GM12865 (cell line): ENCODE results near the gene LSG1.

Experiments used
- DNase-seq: peaks from one replicate; pipeline ENCODE4 v3.0.0; 2010; ENCODE audit warnings: low read depth
- H3K4me3 ChIP-seq: 2 replicates; pipeline ENCODE4 v1.5.1; 2011; ENCODE audit warnings: mild to moderate bottlenecking, low read depth, low read length, control low read depth
- TF ChIP-seq, protein P1 (sequence below): IDR thresholded peaks from 2 replicates; pipeline ENCODE4 v1.5.1; 2011; ENCODE audit warnings: low read length, control low read depth, low read depth, inconsistent platforms; ENCODE audit not compliant: insufficient read depth; ENCODE audit errors: missing control alignments

The LSG1 gene

GRCh38 chr3:194619741-194620140, 52.2 kb downstream of the LSG1 start:
- no peak for DNase-seq
- TF ChIP-seq, protein P1, sequence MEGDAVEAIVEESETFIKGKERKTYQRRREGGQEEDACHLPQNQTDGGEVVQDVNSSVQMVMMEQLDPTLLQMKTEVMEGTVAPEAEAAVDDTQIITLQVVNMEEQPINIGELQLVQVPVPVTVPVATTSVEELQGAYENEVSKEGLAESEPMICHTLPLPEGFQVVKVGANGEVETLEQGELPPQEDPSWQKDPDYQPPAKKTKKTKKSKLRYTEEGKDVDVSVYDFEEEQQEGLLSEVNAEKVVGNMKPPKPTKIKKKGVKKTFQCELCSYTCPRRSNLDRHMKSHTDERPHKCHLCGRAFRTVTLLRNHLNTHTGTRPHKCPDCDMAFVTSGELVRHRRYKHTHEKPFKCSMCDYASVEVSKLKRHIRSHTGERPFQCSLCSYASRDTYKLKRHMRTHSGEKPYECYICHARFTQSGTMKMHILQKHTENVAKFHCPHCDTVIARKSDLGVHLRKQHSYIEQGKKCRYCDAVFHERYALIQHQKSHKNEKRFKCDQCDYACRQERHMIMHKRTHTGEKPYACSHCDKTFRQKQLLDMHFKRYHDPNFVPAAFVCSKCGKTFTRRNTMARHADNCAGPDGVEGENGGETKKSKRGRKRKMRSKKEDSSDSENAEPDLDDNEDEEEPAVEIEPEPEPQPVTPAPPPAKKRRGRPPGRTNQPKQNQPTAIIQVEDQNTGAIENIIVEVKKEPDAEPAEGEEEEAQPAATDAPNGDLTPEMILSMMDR = no peak

GRCh38 chr3:194618858-194619608, 53.0 kb downstream of the LSG1 start:
- TF ChIP-seq, protein P1 = no peak
- no peak overlapping the region for H3K4me3 ChIP-seq
- no peak for DNase-seq

More at GRCh38 chr3:194619741-194620140, 52.2 kb downstream of the LSG1 start:
- no peak overlapping the region for H3K4me3 ChIP-seq

DNA sequence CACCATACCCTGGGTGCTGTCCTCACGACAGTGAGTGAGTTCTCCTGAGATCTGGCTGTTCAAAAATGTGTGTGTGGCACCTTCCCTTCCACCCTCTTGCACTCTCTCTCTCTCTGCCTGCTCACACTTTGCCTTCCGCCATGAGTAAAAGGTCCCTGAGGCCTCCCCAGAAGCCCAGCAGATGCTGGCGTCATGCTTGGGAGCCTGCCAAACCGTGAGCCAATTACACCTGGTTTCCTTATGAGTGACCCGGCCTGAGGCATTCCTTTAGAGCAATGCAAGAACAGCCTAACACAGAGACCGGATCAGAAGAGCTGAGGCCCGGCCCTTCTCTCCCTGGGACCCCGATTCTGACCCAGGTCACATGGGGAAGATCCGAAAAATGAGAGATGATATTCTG, 54.2 kb downstream of the LSG1 start:
- TF ChIP-seq, protein P1 = no peak
- no peak overlapping the region for H3K4me3 ChIP-seq
- DNase-seq = peak; percentile 36

DNA sequence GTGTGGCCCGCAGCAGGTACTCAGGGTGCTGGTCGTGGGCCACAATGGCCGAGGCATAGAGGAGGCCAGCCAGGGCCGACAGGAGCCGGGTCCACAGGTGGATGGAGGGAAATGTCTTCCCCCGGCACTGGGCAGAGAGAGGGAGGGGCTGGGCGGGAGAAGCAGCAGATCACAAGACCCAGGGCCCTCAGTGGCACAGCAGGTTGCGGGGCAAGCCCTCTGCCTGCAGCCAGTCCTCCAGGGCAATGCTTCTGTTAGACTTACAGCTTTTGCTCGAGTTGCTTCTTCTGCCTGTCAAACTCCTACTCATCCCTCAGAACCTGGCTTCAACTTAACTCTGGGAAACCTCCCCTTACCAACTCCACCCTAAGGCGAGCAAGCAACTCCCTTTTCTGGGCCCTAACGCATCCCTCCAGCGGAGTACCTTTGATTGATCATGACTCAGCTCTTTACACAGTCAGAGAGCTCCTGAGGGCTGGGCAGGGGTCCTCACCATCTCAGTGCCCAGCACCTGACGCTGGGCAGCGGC, 54.8 kb downstream of the LSG1 start:
- no peak overlapping the region for H3K4me3 ChIP-seq
- no peak for DNase-seq
- TF ChIP-seq, protein P1 = no peak

DNA sequence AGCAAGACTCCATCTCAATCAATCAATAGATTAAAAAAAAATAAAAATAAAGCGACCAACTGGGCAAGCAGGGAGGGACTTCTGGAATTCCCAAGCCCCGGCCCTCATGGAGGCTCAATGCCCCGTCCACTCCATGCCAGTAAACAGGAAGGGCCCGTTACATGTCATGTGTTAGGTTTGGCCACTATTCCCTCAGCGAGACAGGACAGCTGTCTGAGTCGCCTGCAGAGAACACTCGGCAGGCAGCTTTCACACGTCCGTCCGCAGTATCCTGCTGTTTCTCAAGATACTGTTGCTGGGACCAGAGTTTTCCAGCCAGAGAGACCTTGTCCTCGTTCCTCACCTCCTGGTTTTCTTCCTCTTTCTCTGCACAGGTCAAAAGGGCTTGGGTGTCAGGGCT, 56.8 kb downstream of the LSG1 start:
- no peak overlapping the region for H3K4me3 ChIP-seq
- TF ChIP-seq, protein P1 = no peak
- no peak for DNase-seq

DNA sequence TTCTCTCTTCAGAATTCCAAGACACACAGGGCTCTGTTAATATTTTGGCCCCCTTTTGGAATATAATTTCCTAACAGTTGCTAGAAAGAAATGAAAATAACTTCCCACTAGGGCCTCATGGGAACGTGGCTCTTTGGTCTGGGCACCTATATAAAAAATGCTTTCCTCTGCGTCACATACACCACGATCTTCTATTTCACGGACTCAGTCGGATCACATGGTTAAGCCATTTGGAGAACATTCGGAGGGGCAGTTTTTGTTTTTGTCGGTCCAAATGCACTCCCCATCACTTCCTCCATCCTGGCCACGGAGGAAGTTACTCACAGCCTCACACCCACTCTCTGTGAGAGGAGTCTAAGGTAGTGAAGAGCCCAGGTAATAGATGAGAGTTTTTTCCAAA, 59.8 kb downstream of the LSG1 start:
- TF ChIP-seq, protein P1 = no peak
- DNase-seq = no peak
- H3K4me3 ChIP-seq = no peak overlapping the region
